Neural progenitor cell (in vitro differentiated cells): ENCODE results near the gene SPRED3. TPM values are rescaled to one million over a fixed set of nuclear protein-coding genes. Genes with fewer than 3 reads are reported as not detected.

Experiments
- DNase-seq: peaks from one replicate; pipeline ENCODE4 v3.0.0-alpha.2; 2016; ENCODE audit warnings: low spot score
- H2AFZ ChIP-seq: fragments of 200-600 bp; sonication (generic); replicated peaks from 2 replicates; pipeline ENCODE4 v1.6.1; 2016; ENCODE audit warnings: antibody characterized with exemption
- H3F3A ChIP-seq: fragments of 200-600 bp; sonication (generic); 2 replicates; pipeline ENCODE4 v1.6.1; 2016; ENCODE audit warnings: antibody characterized with exemption, low read depth
- H3K27ac ChIP-seq: fragments of 200-600 bp; sonication (generic); 2 replicates; pipeline ENCODE4 v1.5.1; 2016; ENCODE audit warnings: mild to moderate bottlenecking
- H3K27me3 ChIP-seq: fragments of 200-600 bp; sonication (generic); 2 replicates; pipeline ENCODE4 v1.6.1; 2016; ENCODE audit warnings: mild to moderate bottlenecking, moderate library complexity
- H3K36me3 ChIP-seq: fragments of 200-600 bp; sonication (generic); 2 replicates; pipeline ENCODE4 v1.5.1; 2016
- H3K4me1 ChIP-seq: fragments of 200-600 bp; sonication (generic); 2 replicates; pipeline ENCODE4 v1.6.1; 2016; ENCODE audit warnings: mixed run types
- H3K4me2 ChIP-seq: fragments of 200-600 bp; sonication (generic); 2 replicates; pipeline ENCODE4 v1.6.1; 2016
- H3K4me3 ChIP-seq: fragments of 200-600 bp; sonication (generic); 2 replicates; pipeline ENCODE4 v1.5.1; 2016
- H3K79me2 ChIP-seq: fragments of 200-600 bp; sonication (generic); 2 replicates; pipeline ENCODE4 v1.6.1; 2016; ENCODE audit warnings: low read depth
- H3K9ac ChIP-seq: fragments of 200-600 bp; sonication (generic); 2 replicates; pipeline ENCODE4 v1.6.1; 2016
- H3K9me3 ChIP-seq: fragments of 200-600 bp; sonication (generic); 2 replicates; pipeline ENCODE4 v1.5.1; 2016; ENCODE audit warnings: low read depth
- H4K20me1 ChIP-seq: fragments of 200-600 bp; sonication (generic); 2 replicates; pipeline ENCODE4 v1.6.1; 2016; ENCODE audit warnings: low read depth
- H3K27ac Mint-ChIP-seq: 3 replicates; pipeline ENCODE4 v1.8.0; 2021; ENCODE audit warnings: mixed read lengths
- H3K27me3 Mint-ChIP-seq: 2 replicates; pipeline ENCODE4 v1.8.0; 2022; ENCODE audit warnings: low read depth, mild to moderate bottlenecking, inconsistent platforms, moderate library complexity, mixed read lengths; ENCODE audit not compliant: insufficient read depth
- H3K36me3 Mint-ChIP-seq: 3 replicates; pipeline ENCODE4 v1.8.0; 2021; ENCODE audit warnings: mixed read lengths
- H3K4me1 Mint-ChIP-seq: 3 replicates; pipeline ENCODE4 v1.8.0; 2021; ENCODE audit warnings: mixed read lengths
- H3K4me3 Mint-ChIP-seq: 3 replicates; pipeline ENCODE4 v1.8.0; 2021; ENCODE audit warnings: mild to moderate bottlenecking, moderate library complexity, mixed read lengths
- H3K9me3 Mint-ChIP-seq: 3 replicates; pipeline ENCODE4 v1.8.0; 2020; ENCODE audit warnings: mixed read lengths
- CTCF ChIP-seq: fragments of 200-600 bp; sonication (generic); IDR thresholded peaks from 2 replicates; pipeline ENCODE4 v1.5.1; 2017; ENCODE audit warnings: antibody characterized with exemption, mild to moderate bottlenecking
- EZH2 ChIP-seq: fragments of 200-600 bp; sonication (generic); IDR thresholded peaks from 2 replicates; pipeline ENCODE4 v1.6.1; 2017; ENCODE audit warnings: antibody characterized with exemption, mild to moderate bottlenecking, moderate library complexity
- EZH2phosphoT487 ChIP-seq: fragments of 200-600 bp; sonication (generic); IDR thresholded peaks from 2 replicates; pipeline ENCODE4 v1.6.1; 2017; ENCODE audit warnings: antibody characterized with exemption
- total RNA-seq: library from RNA; depleted of rRNA; stranded (reverse); fragments of >200 nt; gene quantifications from 2 replicates; pipeline ENCODE4 v1.2.3, GENCODE V29; 2015; ENCODE audit warnings: low replicate concordance

Gene SPRED3
- total RNA-seq, 1 donor from 2014 or later: 0.99 TPM

GRCh38 chr19:38442736-38443135 is 54.2 kb downstream of the SPRED3 start:
- TF ChIP-seq CTCF (no peak), EZH2 (no peak)
- H3K4me1 ChIP-seq: peaks cover 4% of the 10 kb centered on the region
- no peak overlapping the region for H3K27ac Mint-ChIP-seq
- H3K27me3 Mint-ChIP-seq: peaks cover 2% of the 10 kb centered on the region
- H3K9ac ChIP-seq: no peak overlapping the region
- no peak overlapping the region for H3K4me3 ChIP-seq
- no peak overlapping the region for H3K27ac ChIP-seq
- no peaks in the 10 kb centered on the region for H3F3A ChIP-seq
- H3K9me3 Mint-ChIP-seq: no peaks in the 10 kb centered on the region
- H4K20me1 ChIP-seq: no peaks in the 10 kb centered on the region
- DNase-seq: no peak
- H3K4me3 Mint-ChIP-seq: no peak overlapping the region
- H3K4me1 Mint-ChIP-seq: peaks cover 6% of the 10 kb centered on the region
- no peaks in the 10 kb centered on the region for H3K79me2 ChIP-seq
- no peak overlapping the region for H3K4me2 ChIP-seq
- no peaks in the 10 kb centered on the region for H3K9me3 ChIP-seq
- no peaks in the 10 kb centered on the region for H3K36me3 ChIP-seq
- H3K27me3 ChIP-seq: no peaks in the 10 kb centered on the region
- H3K36me3 Mint-ChIP-seq: no peaks in the 10 kb centered on the region
- no peak overlapping the region for H2AFZ ChIP-seq

GRCh38 chr19:38443458-38443999 is 55.0 kb downstream of the SPRED3 start:
- Histone ChIP-seq H3K27me3 (no peaks in the 10 kb centered on the region), H3F3A (no peaks in the 10 kb centered on the region), H3K27ac (no peak overlapping the region), H3K9me3 (no peaks in the 10 kb centered on the region), H3K9ac (no peak overlapping the region), H3K36me3 (no peaks in the 10 kb centered on the region), H2AFZ (no peak overlapping the region), H4K20me1 (no peaks in the 10 kb centered on the region), H3K79me2 (no peaks in the 10 kb centered on the region), H3K4me1 (peaks cover 4% of the 10 kb centered on the region), H3K4me2 (no peak overlapping the region), H3K4me3 (no peak overlapping the region)
- peaks cover 2% of the 10 kb centered on the region for H3K27me3 Mint-ChIP-seq
- peaks cover 6% of the 10 kb centered on the region for H3K4me1 Mint-ChIP-seq
- DNase-seq: no peak
- no peak overlapping the region for H3K4me3 Mint-ChIP-seq
- H3K9me3 Mint-ChIP-seq: no peaks in the 10 kb centered on the region
- no peaks in the 10 kb centered on the region for H3K36me3 Mint-ChIP-seq
- H3K27ac Mint-ChIP-seq: no peak overlapping the region
- TF ChIP-seq EZH2phosphoT487 (no peak), EZH2 (no peak), CTCF (no peak)

- Histone ChIP-seq H3K4me3 (no peak overlapping the region), H2AFZ (no peak overlapping the region), H3K9ac (no peak overlapping the region), H3K4me2 (no peak overlapping the region), H3K9me3 (no peaks in the 10 kb centered on the region), H3K79me2 (no peaks in the 10 kb centered on the region), H3K27ac (no peak overlapping the region), H3F3A (no peaks in the 10 kb centered on the region), H3K27me3 (no peaks in the 10 kb centered on the region), H3K4me1 (peaks cover 4% of the 10 kb centered on the region), H3K36me3 (no peaks in the 10 kb centered on the region), H4K20me1 (no peaks in the 10 kb centered on the region)
- no peaks in the 10 kb centered on the region for H3K36me3 Mint-ChIP-seq
- H3K27me3 Mint-ChIP-seq: peaks cover 2% of the 10 kb centered on the region
- H3K27ac Mint-ChIP-seq: peak overlapping the region; percentile 15
- DNase-seq: no peak
- TF ChIP-seq CTCF (no peak), EZH2 (no peak)
- no peaks in the 10 kb centered on the region for H3K9me3 Mint-ChIP-seq
- no peak overlapping the region for H3K4me3 Mint-ChIP-seq
- H3K4me1 Mint-ChIP-seq: peaks cover 6% of the 10 kb centered on the region
Measured at GRCh38 chr19:38444026-38444425, 55.5 kb downstream of the SPRED3 start.
